GM21737 (cell line): ENCODE measurements around the gene INO80E.
"Not testable (repeated sequence)": the region's sequence is repeated elsewhere in the genome, so short reads cannot be mapped to it uniquely, and the experiment has no call there.

Experiments
- ATAC-seq: cut with Tn5 transposase; IDR thresholded peaks from one replicate; pipeline ENCODE4 v1.9.1; 2021; ENCODE audit warnings: mild to moderate bottlenecking, moderate library complexity; ENCODE audit not compliant: unreplicated experiment

Gene INO80E

DNA sequence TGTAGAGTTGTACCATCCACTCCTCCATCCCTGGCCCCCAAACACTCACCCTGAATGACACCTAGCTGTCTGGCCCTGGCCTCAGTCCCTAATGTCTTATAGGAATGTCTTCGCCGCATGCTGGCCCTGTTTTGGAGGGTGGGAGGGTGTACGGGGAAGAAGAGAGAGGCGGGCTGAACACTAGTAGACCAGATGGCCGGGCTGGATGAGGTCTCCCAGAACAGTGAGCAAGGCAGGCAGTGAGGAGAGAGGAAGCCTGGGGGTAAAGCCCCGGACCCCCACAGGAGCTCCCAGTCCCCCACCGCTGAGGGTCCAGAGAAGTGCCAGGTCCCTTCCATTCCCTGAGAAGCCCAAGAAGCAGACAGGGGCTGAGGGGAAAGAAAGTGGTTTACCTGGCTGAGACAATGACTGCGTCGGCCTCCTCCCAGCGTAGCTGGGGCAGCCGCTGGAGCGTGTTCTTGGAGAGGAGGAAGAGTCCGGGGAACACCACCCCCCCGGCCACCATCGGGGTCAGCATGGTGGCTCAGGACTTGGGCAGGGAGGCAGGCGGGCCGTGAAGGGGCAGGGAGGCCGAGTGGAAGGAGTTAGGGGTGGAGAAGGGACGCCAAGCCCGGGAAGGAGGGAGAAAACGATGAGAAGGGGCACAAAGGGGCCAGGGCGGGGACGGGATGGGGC lies 34.1 kb downstream of the INO80E start:
- ATAC-seq = no peak

DNA sequence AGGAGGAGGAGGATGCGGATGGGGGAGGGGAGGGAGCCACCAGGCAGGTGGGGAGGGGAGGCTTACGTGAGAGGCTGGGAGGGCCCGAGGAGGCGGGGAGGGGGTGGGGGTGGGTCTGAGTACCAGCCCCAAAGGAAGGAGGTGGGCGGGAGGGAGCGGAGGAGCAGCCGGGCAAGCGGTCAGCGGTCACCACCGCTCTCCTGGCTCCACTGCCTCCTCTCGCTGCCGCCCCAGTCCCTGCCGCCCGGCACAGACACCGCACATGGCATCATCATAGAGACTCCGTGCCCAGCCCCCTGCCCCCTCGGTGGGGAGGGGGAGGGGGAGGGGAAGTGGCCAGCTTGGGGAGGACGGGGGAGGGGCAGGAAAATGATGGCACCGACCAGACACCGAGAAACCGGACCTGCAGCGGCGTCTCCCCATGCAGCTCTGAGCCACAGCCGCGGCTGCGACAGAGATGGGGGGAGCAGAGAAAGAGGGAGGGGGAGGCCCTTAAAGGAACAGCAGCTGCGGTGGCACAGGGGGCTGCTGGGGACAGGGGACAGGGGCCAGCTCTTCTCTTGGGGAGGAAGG lies 34.9 kb downstream of the INO80E start, which contains the start of gene TLCD3B:
TSS of gene TLCD3B (minus strand) at position 431 of the 573 bp plus-strand sequence. CDS start 744 bp downstream, outside the sequence.
- no peak for ATAC-seq

DNA sequence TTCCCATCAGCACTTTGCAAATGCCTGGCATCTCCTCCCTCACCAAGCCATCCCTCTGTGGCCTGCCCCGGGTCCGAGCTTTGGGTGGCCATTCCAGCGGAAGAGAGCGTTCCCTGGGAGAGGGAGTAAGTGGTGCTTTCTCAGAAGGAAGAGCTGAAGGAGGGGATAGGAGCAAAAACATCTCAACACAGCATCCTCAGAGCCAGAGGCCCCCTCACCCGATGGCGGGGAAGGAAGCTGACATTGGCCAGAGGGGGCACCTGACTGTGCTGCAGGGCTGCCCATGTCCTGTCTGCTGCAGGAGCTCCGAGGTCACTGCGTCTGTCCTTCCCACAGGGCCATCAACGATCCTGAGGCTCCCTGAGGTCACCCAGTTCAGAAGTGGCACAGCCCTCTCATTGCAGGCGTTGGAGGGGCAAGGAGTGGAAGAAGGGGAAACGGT lies 35.5 kb downstream of the INO80E start:
- ATAC-seq = no peak

DNA sequence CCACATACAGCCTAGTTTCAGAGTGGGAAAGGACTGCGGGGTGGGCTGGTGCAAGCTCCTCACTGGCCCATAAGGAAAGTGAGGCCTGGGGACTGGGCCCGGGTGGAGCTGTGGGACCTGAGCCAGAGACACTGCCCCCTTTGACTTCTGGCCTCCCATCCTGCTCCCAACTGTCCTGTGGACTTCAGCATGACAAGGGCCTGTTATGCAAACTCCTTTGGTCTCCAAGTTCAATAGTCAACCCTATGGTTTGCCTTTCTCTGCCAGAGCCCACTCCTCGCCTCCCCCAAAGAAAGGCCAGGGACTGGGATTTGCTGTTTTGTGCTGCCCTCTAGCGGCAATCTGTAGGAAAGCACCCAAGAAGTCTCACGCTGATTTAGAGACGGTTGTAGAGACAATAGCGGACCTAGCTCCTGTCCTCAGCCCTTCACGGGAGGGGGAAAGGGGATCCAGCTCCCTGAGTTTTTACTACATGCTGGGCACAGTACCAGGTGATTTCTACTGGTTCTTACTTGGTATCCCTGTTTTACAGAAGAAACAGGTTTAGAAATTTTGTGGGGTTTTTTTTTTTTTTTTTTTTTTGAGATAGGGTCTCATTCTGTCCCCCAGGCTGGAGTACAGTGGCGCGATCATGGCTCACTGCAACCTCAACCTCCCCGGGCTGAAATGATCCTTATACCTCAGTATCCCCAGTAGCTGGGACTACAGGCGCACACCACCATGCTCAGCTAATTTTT lies 36.2 kb downstream of the INO80E start:
- ATAC-seq = no peak

DNA sequence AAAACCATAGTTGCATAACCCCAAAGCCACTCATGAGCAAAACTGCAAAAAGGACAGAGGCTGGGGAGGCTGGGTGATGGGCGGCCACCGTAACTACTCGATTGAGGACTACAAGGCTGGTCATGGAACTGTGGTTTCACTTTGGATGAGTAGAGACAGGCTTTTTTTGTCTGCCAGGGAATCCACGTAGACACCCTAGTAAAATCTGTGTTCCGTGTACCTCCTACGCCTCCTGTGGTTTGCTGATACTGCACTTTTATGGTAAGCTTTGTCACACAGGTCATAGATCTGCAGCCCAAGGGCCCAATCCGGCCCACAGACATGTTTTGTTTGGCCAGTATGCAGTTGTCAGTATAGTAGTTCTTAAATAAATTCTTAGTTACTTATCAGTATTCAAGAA lies 37.2 kb downstream of the INO80E start:
- no peak for ATAC-seq

DNA sequence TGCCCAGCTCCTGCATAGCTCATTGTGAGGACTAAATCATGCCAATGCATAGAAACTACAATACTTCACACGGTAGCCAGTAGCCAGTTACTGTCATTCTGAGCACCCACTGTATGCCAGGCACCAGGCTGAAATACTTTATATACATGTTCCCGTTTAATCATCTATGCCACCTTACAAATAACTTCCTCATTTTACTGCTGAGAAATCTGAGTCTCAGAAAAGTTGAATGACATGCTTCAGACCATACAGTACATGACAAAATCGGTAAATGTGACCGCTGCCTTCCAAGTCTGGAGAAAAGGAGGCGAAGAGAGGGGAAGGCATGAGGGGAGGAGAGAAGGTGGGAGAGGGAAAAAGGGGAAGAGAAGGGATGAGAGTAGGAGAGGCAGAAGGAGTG lies 44.2 kb downstream of the INO80E start:
- ATAC-seq = no peak

DNA sequence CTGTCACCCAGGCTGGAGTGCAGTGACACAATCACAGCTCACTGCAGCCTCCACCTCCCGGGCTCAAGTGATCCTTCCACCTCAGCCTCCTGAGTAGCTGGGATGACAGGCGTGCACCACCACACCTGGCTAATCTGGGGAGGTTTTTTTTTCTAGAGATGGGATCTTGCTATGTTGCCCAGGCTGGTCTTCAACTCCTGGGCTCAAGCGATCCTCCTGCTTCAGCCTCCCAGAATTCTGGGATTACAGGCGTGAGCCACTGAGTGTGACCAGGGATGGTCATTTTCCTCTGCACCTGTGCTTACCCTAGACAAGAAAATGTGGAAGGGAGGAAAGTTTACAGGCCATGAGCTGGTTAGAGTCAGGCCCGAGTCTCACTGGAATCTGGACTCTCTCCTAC lies 44.6 kb downstream of the INO80E start:
- not testable (repeated sequence) for ATAC-seq

DNA sequence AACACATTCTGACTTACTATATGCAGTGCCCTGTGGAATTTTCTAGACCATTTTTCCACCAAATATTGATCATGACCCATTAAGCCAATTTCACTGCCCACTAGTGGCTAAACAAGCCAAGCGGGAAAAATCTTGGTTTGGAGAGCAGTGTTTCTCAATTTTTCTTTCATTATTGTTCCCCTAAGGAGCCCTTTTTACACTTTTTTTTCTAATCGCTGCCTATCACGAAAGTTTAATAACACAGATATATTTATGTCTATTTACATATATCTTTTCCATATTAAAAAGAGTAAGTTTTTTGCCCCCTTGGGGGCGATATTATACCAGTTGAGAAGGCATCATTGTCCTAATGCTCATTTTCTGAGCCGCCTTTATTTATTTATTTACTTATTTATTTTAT lies 45.8 kb downstream of the INO80E start:
- ATAC-seq = no peak

DNA sequence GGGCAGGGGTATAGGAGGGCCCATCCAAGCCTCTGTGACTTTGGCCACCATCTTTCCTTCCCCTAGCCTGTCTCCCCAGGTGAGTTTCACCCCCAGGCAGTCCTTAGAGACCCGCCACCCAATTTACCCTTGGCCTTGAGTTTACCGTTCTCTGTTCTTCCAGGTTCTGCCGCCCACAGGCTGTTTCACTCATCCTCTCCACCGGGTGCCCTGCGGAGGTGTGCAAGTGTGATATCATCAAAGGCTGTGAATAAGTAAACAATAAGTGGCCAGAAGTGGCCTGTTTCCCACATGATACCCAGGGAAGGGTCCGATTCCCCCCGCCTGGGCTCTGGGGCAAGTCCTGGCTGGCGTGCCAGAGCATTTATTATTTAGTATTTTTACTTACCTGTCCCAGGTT lies 50.1 kb downstream of the INO80E start:
- no peak for ATAC-seq

DNA sequence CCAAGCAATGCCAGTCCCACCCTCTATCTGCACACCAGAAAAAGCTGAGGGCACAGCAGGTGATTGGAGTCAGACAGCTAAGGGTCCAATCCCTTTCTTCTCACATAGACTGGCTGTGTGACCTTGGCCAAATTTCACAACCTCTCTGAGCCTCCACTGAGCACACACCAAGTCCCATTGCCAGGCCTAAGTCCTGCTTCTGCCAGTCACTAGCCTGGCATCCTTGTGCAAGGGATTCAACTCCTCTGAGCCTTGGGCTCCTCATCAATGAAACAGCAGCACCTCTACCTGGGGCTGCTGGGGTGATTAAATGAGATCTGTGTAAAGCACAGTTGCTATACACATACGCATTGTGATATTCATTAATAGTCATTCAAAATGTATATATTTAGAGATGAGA lies 50.5 kb downstream of the INO80E start:
- ATAC-seq = no peak

DNA sequence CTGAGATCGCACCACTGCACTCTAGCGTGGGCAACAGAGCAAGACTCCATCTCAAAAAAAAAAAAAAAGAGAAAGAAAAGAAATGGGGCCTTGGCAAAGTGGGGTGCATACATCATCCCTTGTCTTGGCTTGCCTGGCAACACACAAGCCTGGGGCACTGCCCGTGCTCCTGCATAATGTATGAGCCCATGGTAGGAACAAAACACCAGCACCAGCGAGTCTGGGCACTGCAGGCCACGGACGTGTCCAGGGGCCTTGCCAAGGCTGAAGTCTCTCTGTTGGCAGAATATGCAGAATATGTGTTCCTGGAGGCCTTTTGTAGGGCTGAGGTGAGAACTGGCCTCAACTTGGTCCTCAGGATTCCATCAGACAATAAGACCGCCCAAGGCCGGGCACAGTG lies 53.8 kb downstream of the INO80E start:
- no peak for ATAC-seq

DNA sequence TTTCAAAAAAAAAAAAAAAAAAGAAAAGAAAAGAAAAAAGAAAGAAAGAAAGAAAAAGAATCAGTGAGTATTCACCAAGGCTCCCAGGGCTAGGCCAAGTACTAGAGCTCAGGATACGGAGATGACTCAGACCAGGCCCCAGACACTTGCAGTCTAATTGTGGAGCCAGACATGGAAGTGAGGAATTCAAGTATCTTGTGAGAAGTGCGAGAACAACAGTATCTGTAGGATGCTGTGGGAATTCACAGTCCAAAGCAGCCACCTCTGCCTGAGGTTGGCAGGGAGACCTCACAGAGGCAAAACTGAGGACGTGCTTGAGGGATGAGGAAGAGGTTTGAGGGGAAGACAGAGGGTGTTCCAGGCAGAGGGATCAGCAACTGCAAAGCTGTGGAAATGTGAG lies 55.5 kb downstream of the INO80E start:
- ATAC-seq = no peak

DNA sequence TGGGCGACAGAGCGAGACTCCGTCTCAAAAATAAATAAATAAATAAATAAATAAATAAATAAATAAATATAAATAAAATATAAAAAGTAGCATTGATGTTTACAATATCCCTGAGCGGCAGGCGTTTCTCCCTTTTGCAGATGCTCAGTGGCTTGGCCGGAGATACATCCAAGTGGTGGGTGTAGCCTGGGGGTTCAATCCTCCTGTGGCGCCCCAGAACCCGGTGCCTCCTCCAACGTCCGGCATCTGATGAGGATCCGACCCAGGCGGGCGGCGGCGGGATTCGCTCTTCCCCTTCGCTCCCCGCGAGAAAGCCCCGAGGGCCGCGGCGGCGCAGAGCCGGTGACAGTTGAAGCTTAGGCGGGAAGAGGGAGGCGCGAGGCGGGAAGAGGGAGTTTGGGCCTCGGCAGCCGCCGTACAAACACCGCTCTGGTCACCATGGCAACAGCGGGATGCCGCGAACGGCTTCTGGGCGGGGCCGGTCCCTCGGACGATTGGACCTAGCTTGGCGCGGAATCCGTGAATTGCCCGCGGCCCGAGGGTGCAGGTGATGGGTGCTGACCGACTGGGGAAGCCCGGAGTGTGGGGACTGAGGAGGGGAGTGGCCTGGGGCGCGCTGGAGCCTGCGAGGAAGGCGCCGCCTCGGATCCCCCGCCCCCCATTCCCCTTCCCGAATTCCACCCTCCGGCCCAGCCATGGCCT lies 56.8 kb downstream of the INO80E start:
- ATAC-seq = no peak

DNA sequence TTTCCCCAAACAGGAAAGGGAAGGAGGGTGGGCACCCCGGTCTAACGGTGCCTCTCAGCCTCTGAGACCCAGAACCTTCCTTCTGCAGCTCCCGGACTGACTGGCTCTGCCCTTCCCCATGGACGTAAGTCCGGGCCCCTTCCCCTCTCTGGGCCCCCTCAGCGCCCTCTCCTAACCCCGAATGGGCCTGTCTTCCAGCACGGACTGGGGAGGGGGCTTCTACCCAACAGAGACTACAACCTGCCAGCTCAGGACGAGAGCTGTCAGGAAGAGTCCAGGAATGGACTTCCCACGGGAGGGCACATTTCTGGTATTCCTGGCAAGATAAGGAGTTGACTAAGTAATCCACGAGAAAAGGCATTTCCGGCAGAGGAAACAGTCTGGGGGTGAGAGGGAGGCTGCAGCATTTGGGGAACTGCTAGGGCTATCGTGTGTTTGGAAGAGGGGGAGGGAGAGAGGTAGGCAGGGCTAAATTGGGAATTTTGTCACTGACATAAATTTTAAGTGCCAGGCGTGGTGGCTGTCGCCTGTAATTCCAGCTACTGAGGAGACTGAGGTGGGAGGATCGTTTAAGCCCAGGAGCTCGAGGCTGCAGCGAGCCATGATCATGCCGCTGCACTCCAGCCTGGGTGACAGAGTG lies 57.5 kb downstream of the INO80E start:
- ATAC-seq = no peak

DNA sequence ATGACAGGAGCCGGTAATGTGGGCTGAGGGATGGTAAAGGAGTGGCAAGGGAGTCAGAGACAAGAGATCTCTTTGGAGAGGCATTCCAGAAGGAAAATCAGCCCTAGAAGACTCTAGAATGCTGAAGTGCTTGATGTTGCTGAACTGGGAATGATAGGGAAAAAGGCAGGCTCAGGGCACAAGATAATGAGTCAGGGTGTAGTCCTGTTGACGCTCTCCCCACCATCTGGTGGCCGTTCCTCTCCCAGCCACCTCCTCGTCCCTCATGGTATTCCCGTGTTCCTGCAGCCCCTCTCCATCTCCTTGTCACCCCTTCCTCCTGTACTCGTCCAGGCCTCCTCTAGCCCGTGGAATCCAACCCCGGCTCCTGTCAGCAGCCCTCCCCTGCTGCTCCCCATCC lies 58.4 kb downstream of the INO80E start:
- no peak for ATAC-seq

DNA sequence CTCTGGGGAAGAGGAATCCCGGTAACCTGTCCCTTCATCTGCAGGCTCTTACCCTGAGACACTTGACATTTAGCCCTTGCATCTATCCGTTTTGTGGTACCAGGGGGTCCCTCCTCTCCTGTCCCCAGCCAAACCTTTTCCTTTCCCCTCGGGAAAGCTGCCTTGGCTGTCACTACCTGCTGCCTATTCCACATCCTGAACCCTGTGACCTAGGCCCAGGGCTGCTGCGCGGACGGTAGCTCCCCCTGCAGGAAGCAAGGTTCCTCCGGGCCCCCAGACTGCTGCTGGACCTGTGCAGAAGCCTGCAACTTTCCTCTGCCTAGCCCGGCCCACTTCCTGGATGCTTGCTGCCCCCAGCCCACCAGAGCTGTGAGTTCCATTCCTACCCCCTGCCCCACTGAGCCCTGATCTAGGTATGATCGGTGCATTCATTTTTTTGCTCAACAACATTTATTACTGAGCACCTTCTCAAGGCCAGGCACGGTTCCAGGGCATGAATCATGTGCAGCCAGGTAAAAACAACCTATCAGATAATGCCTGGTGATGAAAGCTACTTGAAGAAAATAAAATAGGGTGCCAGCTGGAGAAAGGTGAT lies 59.0 kb downstream of the INO80E start:
- no peak for ATAC-seq
